Loucy (cell line): Measurements from ENCODE around the gene CPA4.

ENCODE experiments used
- H2AFZ ChIP-seq: fragments of 200-600 bp; sonication (generic); 2 replicates; pipeline ENCODE4 v1.6.0; 2016; ENCODE audit warnings: antibody characterized with exemption, mild to moderate bottlenecking, low read length, moderate library complexity
- H3F3A ChIP-seq: fragments of 200-600 bp; 2 replicates; pipeline ENCODE4 v1.6.0; 2016; ENCODE audit warnings: antibody characterized with exemption, low read depth, mild to moderate bottlenecking
- H3K27me3 ChIP-seq: fragments of 200-600 bp; sonication (generic); 2 replicates; pipeline ENCODE4 v1.6.1; 2014; ENCODE audit warnings: low read length, mild to moderate bottlenecking; ENCODE audit not compliant: insufficient read depth, poor library complexity, severe bottlenecking
- H3K36me3 ChIP-seq: fragments of 200-600 bp; sonication (generic); 2 replicates; pipeline ENCODE4 v1.6.1; 2016; ENCODE audit warnings: low read length; ENCODE audit not compliant: insufficient read depth
- H3K4me1 ChIP-seq: fragments of 200-600 bp; sonication (generic); 2 replicates; pipeline ENCODE4 v1.5.1; 2014; ENCODE audit warnings: low read length, mild to moderate bottlenecking; ENCODE audit not compliant: insufficient read depth, poor library complexity, severe bottlenecking
- H3K4me2 ChIP-seq: fragments of 200-600 bp; sonication (generic); 2 replicates; pipeline ENCODE4 v1.6.0; 2014; ENCODE audit warnings: antibody characterized with exemption, low read length, low read depth, mild to moderate bottlenecking; ENCODE audit not compliant: poor library complexity, severe bottlenecking
- H3K4me3 ChIP-seq: fragments of 200-600 bp; sonication (generic); 2 replicates; pipeline ENCODE4 v1.5.1; 2014; ENCODE audit warnings: low read length, mild to moderate bottlenecking, mixed read lengths; ENCODE audit not compliant: poor library complexity, severe bottlenecking
- H3K79me2 ChIP-seq: fragments of 200-600 bp; sonication (generic); 2 replicates; pipeline ENCODE4 v1.6.1; 2014; ENCODE audit warnings: low read length; ENCODE audit not compliant: insufficient read depth
- H3K9ac ChIP-seq: fragments of 200-600 bp; sonication (generic); 2 replicates; pipeline ENCODE4 v1.6.0; 2014; ENCODE audit warnings: mild to moderate bottlenecking, low read depth, low read length, moderate library complexity; ENCODE audit not compliant: poor library complexity, severe bottlenecking
- H3K9me2 ChIP-seq: fragments of 200-600 bp; sonication (generic); replicated peaks from 2 replicates; pipeline ENCODE4 v1.6.1; 2016; ENCODE audit warnings: low read depth, low read length, mixed read lengths
- H3K9me3 ChIP-seq: fragments of 200-600 bp; sonication (generic); 2 replicates; pipeline ENCODE4 v1.6.1; 2014; ENCODE audit warnings: mild to moderate bottlenecking, antibody characterized with exemption, low read length, low read depth; ENCODE audit not compliant: insufficient read depth
- H4K20me1 ChIP-seq: fragments of 200-600 bp; sonication (generic); 2 replicates; pipeline ENCODE4 v1.6.0; 2014; ENCODE audit warnings: antibody characterized with exemption, low read length, mild to moderate bottlenecking; ENCODE audit not compliant: insufficient read depth, poor library complexity, severe bottlenecking
- CTCF ChIP-seq: fragments of 200-600 bp; sonication (generic); conservative IDR thresholded peaks from 2 replicates; pipeline ENCODE4 v1.5.1; 2014; ENCODE audit warnings: mild to moderate bottlenecking, antibody characterized with exemption, low read length
- EZH2phosphoT487 ChIP-seq: fragments of 200-600 bp; IDR thresholded peaks from 2 replicates; pipeline ENCODE4 v1.6.1; 2018; ENCODE audit warnings: antibody characterized with exemption, mild to moderate bottlenecking, moderate library complexity, borderline replicate concordance

CPA4 gene

GRCh38 chr7:130293521-130293920 lies 560 bp downstream of the CPA4 start:
- no peaks in the 10 kb centered on the region for H3K9me2 ChIP-seq
- H3F3A ChIP-seq, result no peaks in the 10 kb centered on the region
- no peaks in the 10 kb centered on the region for H3K36me3 ChIP-seq
- TF ChIP-seq EZH2phosphoT487 (no peak), CTCF (no peak)
- no peak overlapping the region for H3K9ac ChIP-seq
- no peak overlapping the region for H2AFZ ChIP-seq
- H3K4me2 ChIP-seq, result no peak overlapping the region
- H3K4me1 ChIP-seq, result no peaks in the 10 kb centered on the region
- H3K79me2 ChIP-seq, result no peaks in the 10 kb centered on the region
- H3K27me3 ChIP-seq, result no peaks in the 10 kb centered on the region
- H3K4me3 ChIP-seq, result no peak overlapping the region
- no peaks in the 10 kb centered on the region for H3K9me3 ChIP-seq
- H4K20me1 ChIP-seq, result no peaks in the 10 kb centered on the region

DNA sequence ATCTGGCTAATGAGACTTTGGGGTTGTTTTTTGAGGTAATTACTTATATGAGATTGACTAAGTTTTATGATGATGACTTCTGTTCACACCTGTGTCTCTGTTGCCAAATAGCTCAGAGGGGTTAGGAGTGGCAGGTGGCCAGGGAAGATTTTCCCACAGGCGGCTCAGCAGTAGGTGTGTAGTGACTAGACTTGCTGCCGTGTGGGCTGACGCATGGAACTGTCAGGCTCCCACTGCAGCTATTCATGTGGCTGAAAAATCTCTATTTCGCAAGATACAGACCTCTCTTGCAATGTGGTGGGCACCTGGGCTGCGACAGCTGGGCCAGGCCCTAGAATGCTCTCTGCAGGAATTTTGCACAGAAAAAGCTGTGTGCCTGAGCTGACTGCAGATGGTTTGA lies 1.4 kb downstream of the CPA4 start:
- no peak overlapping the region for H3K4me2 ChIP-seq
- no peaks in the 10 kb centered on the region for H3K4me1 ChIP-seq
- no peaks in the 10 kb centered on the region for H3K79me2 ChIP-seq
- H3F3A ChIP-seq, result no peaks in the 10 kb centered on the region
- no peak for TF ChIP-seq EZH2phosphoT487
- TF ChIP-seq CTCF, result no peak
- H4K20me1 ChIP-seq, result no peaks in the 10 kb centered on the region
- H3K36me3 ChIP-seq, result no peaks in the 10 kb centered on the region
- no peaks in the 10 kb centered on the region for H3K9me2 ChIP-seq
- no peaks in the 10 kb centered on the region for H3K9me3 ChIP-seq
- H2AFZ ChIP-seq, result no peak overlapping the region
- no peak overlapping the region for H3K9ac ChIP-seq
- no peaks in the 10 kb centered on the region for H3K27me3 ChIP-seq
- H3K4me3 ChIP-seq, result no peak overlapping the region

DNA sequence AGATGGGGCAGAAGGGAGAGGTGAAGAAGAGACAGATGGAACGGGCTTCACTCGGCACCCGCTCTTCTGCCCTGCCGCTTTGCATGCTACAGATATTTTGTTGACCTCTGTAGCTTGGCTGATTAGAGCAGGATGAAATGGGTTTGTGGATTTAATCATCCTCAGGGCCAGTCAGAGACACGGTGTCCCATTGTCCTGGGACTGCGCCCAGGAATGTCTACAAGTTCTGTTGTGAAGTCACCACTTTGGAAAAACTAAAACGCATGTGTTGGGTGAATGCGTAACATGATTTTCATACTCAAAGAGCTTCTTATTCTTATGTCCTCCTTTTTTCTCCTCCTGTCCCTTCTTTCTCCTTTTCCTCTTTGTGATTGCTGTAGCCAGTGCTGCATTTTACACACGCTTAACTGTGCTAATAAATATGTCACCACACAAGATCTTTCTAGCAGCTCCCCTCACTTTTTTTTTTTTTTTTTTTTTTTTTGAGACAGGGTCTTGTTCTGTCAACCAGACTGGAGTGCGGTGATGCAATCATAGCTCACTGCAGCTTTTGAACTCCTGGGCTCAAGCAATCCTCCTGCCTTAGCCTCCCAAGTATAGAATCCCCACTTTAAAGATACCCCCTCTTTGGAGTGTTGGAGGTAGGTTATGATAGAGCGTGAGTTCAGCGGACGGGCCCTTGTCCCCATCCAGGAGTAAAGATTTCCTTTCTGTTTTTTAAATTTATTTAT lies 3.4 kb downstream of the CPA4 start:
- no peaks in the 10 kb centered on the region for H3K9me3 ChIP-seq
- no peak overlapping the region for H3K9ac ChIP-seq
- no peaks in the 10 kb centered on the region for H3K27me3 ChIP-seq
- TF ChIP-seq CTCF (no peak), EZH2phosphoT487 (no peak)
- no peak overlapping the region for H3K4me3 ChIP-seq
- H3K9me2 ChIP-seq, result no peaks in the 10 kb centered on the region
- H3K79me2 ChIP-seq, result no peaks in the 10 kb centered on the region
- H3K36me3 ChIP-seq, result no peaks in the 10 kb centered on the region
- H4K20me1 ChIP-seq, result no peaks in the 10 kb centered on the region
- H2AFZ ChIP-seq, result no peak overlapping the region
- H3K4me1 ChIP-seq, result no peaks in the 10 kb centered on the region
- H3F3A ChIP-seq, result no peaks in the 10 kb centered on the region
- H3K4me2 ChIP-seq, result no peak overlapping the region
